Loucy (cell line): ENCODE results near the gene PLEKHG5.

Source experiments
- EZH2phosphoT487 ChIP-seq: fragments of 200-600 bp; IDR thresholded peaks from 2 replicates; pipeline ENCODE4 v1.6.1; 2018; ENCODE audit warnings: antibody characterized with exemption, mild to moderate bottlenecking, moderate library complexity, borderline replicate concordance
- TF ChIP-seq, protein P1 (sequence below): fragments of 200-600 bp; sonication (generic); conservative IDR thresholded peaks from 2 replicates; pipeline ENCODE4 v1.5.1; 2014; ENCODE audit warnings: mild to moderate bottlenecking, antibody characterized with exemption, low read length

DNA sequence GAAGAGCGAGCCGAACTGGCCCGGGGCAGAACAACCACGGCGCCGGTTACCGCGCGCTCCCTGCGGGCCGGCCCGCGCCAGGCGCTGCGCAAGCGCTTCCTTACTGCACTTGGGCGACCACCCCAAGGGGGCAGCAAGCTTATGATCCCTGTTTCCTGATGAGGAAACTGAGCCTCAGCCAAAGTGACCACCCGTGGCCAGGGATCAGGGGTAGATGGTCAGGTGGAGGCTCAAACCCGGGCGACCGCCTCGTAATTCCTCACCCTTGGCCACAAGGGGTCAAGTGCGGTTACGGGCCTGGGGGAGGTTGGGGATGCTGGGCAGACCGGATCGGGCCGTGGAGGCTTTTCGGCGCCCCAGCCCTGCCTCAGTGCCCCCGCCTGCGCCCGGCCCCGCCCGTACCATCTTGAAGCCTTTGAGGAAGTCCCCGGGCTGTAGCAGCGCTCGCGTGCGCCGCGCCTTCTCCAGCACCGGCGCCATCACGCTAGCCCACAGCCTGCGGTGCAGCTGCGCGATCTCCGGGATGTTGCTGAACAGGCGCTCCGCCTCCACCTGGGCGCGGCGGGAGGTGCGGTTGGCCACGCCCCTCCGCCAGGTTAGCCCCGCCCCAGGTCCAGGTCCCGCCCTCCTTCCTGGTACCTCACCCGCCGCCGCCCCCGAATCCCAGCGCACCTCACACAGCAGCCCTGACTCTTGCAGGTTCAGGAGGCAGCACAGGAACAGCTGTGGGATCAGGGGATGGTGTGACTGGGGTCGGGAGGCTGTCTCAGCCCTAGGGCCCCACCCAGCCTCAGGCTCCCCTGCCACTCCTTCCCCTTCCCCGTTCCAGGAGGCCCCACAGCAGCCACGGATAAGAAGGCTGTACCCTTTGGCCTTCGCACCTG lies 20.1 kb downstream of the PLEKHG5 start:
- TF ChIP-seq, protein P1, sequence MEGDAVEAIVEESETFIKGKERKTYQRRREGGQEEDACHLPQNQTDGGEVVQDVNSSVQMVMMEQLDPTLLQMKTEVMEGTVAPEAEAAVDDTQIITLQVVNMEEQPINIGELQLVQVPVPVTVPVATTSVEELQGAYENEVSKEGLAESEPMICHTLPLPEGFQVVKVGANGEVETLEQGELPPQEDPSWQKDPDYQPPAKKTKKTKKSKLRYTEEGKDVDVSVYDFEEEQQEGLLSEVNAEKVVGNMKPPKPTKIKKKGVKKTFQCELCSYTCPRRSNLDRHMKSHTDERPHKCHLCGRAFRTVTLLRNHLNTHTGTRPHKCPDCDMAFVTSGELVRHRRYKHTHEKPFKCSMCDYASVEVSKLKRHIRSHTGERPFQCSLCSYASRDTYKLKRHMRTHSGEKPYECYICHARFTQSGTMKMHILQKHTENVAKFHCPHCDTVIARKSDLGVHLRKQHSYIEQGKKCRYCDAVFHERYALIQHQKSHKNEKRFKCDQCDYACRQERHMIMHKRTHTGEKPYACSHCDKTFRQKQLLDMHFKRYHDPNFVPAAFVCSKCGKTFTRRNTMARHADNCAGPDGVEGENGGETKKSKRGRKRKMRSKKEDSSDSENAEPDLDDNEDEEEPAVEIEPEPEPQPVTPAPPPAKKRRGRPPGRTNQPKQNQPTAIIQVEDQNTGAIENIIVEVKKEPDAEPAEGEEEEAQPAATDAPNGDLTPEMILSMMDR = no peak
- TF ChIP-seq EZH2phosphoT487 = no peak
